Astrocyte of the hippocampus (primary cell): ENCODE measurements around the gene PTPRT.
"Not testable (repeated sequence)": the region's sequence is repeated elsewhere in the genome, so short reads cannot be mapped to it uniquely, and the experiment has no call there.

ENCODE experiments used
- DNase-seq: peaks from one replicate; pipeline ENCODE4 v3.0.0; 2011; ENCODE audit warnings: low read depth, low spot score

PTPRT gene

DNA sequence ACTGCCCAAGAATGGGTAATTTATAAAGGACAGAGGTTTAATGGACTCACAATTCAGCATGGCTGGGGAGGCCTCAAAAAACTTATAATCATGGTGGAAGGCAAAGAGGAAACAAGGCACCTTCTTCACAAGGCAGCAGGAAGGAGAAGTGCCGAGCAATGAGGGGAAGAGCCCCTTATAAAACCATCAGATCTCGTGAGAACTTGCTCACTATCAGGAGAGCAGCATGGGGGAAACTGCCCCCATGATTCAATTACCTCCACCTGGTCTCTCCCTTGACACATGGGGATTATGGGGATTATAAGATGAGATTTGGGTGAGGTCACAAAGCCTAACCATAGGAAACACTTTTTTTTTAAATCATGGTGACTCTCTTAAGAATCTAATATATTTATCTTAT lies 278.9 kb downstream of the PTPRT start:
- not testable (repeated sequence) for DNase-seq

GRCh38 chr20:42907730-42908129 lies 282.0 kb downstream of the PTPRT start:
- no peak for DNase-seq

- DNase-seq = no peak
These were observed 283.6 kb downstream of the PTPRT start for GRCh38 chr20:42906120-42906519.

DNA sequence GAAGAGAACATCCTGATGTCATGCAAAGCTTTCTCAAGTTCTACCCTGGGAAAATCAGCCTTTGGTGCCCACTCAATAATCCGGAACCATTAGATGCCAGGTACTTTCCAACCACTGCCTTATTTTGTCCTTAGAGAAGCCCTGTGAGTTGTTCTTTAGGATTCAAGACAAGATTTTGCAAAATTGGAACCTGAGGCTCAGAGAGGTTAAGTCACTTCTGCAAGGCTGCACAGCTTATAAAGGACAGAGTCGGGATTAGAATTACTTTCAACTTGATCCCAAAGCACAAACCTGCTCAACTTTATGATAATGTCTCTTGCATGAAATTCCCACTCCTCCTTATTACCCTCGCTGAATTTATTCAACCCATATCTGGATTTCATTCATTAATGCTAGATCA lies 287.2 kb downstream of the PTPRT start:
- no peak for DNase-seq

GRCh38 chr20:42901689-42902440 lies 287.8 kb downstream of the PTPRT start:
- no peak for DNase-seq

- DNase-seq = not testable (repeated sequence)
These were observed 288.9 kb downstream of the PTPRT start for GRCh38 chr20:42900764-42901163.

GRCh38 chr20:42895020-42895419 lies 294.7 kb downstream of the PTPRT start:
- no peak for DNase-seq

- no peak for DNase-seq
These were observed 295.2 kb downstream of the PTPRT start for GRCh38 chr20:42894483-42894882.

DNA sequence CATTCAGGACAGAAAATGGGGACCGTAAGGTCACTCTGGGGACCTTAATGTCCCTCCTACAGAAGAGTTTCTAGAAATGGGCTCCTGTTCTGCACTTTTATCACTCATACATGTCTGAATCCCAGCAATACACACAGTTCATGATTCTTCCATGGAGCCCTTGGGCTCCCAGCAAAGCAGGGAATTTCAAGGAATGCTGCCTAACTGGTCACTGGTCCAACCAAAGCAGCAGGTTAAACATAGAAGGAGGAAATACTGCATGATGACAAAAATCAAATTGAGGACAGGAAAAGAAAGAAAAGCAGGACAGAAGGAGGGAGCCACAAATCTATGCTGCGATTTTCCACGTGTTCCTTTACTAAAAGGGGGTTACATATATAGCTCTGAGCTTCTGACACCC lies 300.2 kb downstream of the PTPRT start:
- no peak for DNase-seq

- no peak for DNase-seq
These were observed 302.4 kb downstream of the PTPRT start for GRCh38 chr20:42887281-42887680.

GRCh38 chr20:42886801-42887200 lies 302.9 kb downstream of the PTPRT start:
- no peak for DNase-seq

DNA sequence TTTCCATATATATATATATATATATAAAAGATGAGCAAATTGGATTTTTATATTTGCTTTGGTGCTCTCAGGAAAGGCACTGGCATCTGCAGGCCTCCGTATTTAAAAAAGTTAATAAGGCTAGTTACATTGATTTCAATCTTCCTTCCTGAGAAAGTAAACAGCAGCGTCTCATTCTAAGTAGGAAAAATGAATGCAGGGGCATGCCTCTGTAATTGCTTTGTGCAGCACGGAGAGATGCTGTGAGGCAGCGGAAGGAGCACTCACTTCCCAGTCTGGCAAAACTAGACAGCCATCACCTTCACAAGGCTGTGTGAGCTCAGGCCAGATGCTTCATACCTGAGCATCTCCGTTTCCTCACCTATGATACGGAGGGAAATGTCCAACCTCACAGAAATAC lies 303.7 kb downstream of the PTPRT start:
- no peak for DNase-seq

DNA sequence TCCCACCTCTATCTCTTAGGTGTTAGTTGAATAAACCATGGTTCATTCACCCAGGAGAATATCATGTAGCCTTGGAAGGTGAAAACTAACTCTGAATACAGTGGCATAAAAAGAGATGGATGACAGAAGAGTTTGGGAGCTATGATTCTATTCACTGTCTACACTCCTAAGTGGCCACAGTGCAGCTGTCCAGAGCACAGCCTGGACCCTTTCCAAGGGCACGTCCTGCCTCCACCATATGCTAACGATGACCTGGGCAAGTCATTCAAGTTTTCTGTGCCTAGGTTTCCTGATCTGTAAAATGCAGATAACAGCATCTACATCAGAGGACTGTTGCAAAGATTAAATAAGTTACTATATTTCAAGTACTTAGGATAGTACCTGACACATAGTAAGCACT lies 314.1 kb downstream of the PTPRT start:
- DNase-seq = no peak

GRCh38 chr20:42873259-42873658 lies 316.4 kb downstream of the PTPRT start:
- no peak for DNase-seq

- DNase-seq = no peak
These were observed 325.6 kb downstream of the PTPRT start for GRCh38 chr20:42864116-42864515.

DNA sequence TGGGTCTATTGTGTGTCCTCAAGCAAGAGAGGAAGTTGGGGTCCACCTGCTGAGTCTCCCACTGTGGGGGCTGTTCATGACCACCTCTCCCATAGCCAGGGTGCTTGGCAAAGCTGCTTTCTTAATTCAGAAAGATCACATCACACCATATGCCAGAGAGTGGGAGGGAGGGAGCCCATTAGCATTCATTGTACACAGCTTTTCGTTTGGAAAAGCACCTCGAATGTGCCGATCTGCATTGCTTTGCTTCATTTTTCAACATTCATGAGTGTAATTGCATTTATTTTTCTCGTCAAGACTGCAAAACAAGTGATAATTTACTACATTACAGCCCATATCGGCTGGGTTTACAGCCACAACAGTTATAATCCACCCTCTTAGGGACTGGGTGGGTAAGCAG lies 327.3 kb downstream of the PTPRT start:
- no peak for DNase-seq

DNA sequence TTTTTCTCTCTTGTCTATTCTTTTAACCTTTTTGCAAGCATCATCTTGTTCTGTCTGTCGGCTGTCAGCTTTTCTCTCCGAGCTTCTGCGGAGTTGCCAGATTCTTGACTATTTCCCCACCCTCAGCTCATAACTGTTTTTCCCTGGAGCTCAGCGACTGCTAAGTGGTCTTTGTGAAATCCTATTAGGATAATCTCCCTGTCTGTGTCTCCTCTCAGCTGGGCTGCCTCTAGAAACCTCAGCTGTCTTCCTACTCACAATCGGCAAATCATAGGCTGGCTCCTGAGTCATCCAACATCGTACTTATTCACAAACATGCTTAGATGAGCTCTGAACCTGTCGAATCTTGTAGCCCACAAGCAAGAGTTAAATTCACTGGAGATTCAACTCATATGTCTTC lies 332.3 kb downstream of the PTPRT start:
- DNase-seq = no peak

GRCh38 chr20:42855896-42856295 lies 333.8 kb downstream of the PTPRT start:
- DNase-seq = no peak

GRCh38 chr20:42852691-42853090 lies 337.0 kb downstream of the PTPRT start:
- DNase-seq = no peak

- DNase-seq = no peak
These were observed 342.8 kb downstream of the PTPRT start for GRCh38 chr20:42846784-42847490.

GRCh38 chr20:42844751-42845150 lies 345.0 kb downstream of the PTPRT start:
- DNase-seq = no peak

DNA sequence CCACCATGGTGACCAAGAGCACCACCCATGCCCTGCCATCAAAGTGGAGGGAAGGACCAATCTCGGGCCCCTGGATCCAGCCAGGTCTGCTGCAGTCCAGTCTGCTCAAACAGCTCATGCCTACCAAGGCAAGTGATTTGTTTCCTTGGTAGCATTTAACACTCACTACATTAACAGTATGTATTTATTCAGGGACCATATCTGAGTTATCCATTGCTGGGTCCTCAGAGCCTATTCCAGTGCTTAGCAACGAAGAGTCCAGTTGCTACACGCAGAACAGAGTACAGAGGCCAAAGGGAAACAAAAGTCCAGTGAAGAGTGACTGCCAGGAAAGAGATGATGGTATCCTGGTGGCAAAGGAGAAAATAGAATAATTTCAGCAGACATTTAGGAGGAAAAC lies 352.2 kb downstream of the PTPRT start:
- no peak for DNase-seq

- no peak for DNase-seq
These were observed 353.4 kb downstream of the PTPRT start for GRCh38 chr20:42836339-42836738.
